K562 (cell line): ENCODE results near the gene TRABD. TPM values are rescaled to one million over a fixed set of nuclear protein-coding genes. Genes with fewer than 3 reads are reported as not detected.

Experiments
- ATAC-seq: fragments of 200-7000 bp; cut with Tn5 transposase; 3 replicates; pipeline ENCODE4 v1.9.1; 2020; ENCODE audit warnings: moderate library complexity
- BruUV-seq: library from RNA; stranded (reverse); fragments of 400-500 nt; replicated peaks from 2 replicates; lab custom pipeline; 2021; lab: Mats Ljungman, UMichigan
- CTCF ChIA-PET: fragments of 300-600 bp; formaldehyde crosslinking; extraction: SDS; loops from one replicate; lab custom pipeline; 2021; ENCODE audit warnings: low intra/inter-chr PET ratio; lab: Yijun Ruan, JAX
- POLR2A ChIA-PET: fragments of 300-600, 350-650 bp; sonication (Branson Sonifier 250); formaldehyde crosslinking; extraction: SDS; loops from one replicate; lab custom pipeline; 2021; ENCODE audit warnings: antibody characterized with exemption, inconsistent platforms; lab: Yijun Ruan, JAX
- DNase-seq, 4 experiments: peaks; one replicate each; pipeline versions ENCODE4 v3.0.0 to v3.0.0-alpha.2; 2011 to 2018; ENCODE audit warnings: low spot score in 3 of 4, mixed read lengths in 3 of 4; ENCODE audit errors: extremely low read depth in 1 of 4
- FAIRE-seq: peaks from 2 replicates; lab custom pipeline; 2011; peaks lifted over from hg19 to GRCh38; lab: Jason Lieb, UNC
- H2AFZ ChIP-seq: 2 replicates; pipeline ENCODE4 v1.6.0; 2011; ENCODE audit warnings: low read depth, low read length, control low read depth, inconsistent platforms
- H3K27ac ChIP-seq: fragments of 200-600 bp; 3 replicates; pipeline ENCODE4 v1.8.0; 2011; ENCODE audit warnings: low read depth, mild to moderate bottlenecking, control low read depth, inconsistent platforms, low read length, moderate library complexity, mixed read lengths; ENCODE audit errors: extremely low read depth
- H3K27me3 ChIP-seq, 2 experiments: fragments of 300-600 bp in 1 of 2; 2 replicates in 1 of 2; 3 replicates in 1 of 2; pipeline versions ENCODE4 v1.6.0 to v1.8.0; 2011; ENCODE audit warnings: inconsistent platforms in 2 of 2, low read length in 2 of 2, mild to moderate bottlenecking in 1 of 2, mixed read lengths in 1 of 2, moderate library complexity in 1 of 2; ENCODE audit not compliant: control insufficient read depth in 2 of 2, insufficient read depth in 2 of 2
- H3K36me3 ChIP-seq: fragments of 300-600 bp; 3 replicates; pipeline ENCODE4 v1.8.0; 2011; ENCODE audit warnings: mild to moderate bottlenecking, low read length, inconsistent platforms; ENCODE audit not compliant: control insufficient read depth, insufficient read depth
- H3K4me1 ChIP-seq, 2 experiments: fragments of 200-600 bp in 1 of 2; replicated peaks in 1 of 2; 2 replicates in 1 of 2; 3 replicates in 1 of 2; pipeline versions ENCODE4 v1.5.1 to v1.8.0; 2011; ENCODE audit warnings: inconsistent platforms in 2 of 2, low read length in 2 of 2, mild to moderate bottlenecking in 1 of 2, mixed read lengths in 1 of 2, moderate library complexity in 1 of 2; ENCODE audit not compliant: control insufficient read depth in 2 of 2, insufficient read depth in 2 of 2
- H3K4me2 ChIP-seq: 2 replicates; pipeline ENCODE4 v1.6.1; 2011; ENCODE audit warnings: low read length, control low read depth, inconsistent platforms, mixed read lengths; ENCODE audit not compliant: insufficient read depth
- H3K4me3 ChIP-seq: fragments of 200-600 bp; sonication (generic), shearing (Covaris generic); 2 replicates; pipeline ENCODE4 v1.5.1; 2016; ENCODE audit warnings: control low read depth, inconsistent platforms
- H3K79me2 ChIP-seq: fragments of 200-600 bp; 3 replicates; pipeline ENCODE4 v1.8.0; 2011; ENCODE audit warnings: low read length, inconsistent platforms; ENCODE audit not compliant: control insufficient read depth, insufficient read depth
- H3K9ac ChIP-seq, 2 experiments: 2 replicates each; pipeline versions ENCODE4 v1.6.0 to v1.6.1; 2011; ENCODE audit warnings: low read depth in 2 of 2, low read length in 2 of 2, control low read depth in 1 of 2, inconsistent platforms in 1 of 2, mild to moderate bottlenecking in 1 of 2, mixed read lengths in 1 of 2; ENCODE audit not compliant: insufficient read depth in 1 of 2
- H3K9me1 ChIP-seq: one replicate; pipeline ENCODE4 v1.6.0; 2011; ENCODE audit warnings: inconsistent platforms, mild to moderate bottlenecking, low read length, moderate library complexity; ENCODE audit not compliant: control insufficient read depth, insufficient read depth
- H3K9me3 ChIP-seq: replicated peaks from 2 replicates; pipeline ENCODE4 v1.5.1; 2011; ENCODE audit warnings: low read depth, low read length, inconsistent platforms; ENCODE audit not compliant: control insufficient read depth, insufficient read depth
- H4K20me1 ChIP-seq: replicated peaks from 2 replicates; pipeline ENCODE4 v1.6.1; 2011; ENCODE audit warnings: low read length, inconsistent platforms, mixed read lengths; ENCODE audit not compliant: control insufficient read depth, insufficient read depth
- BCOR ChIP-seq: fragments of 450-650 bp; IDR thresholded peaks from 2 replicates; pipeline ENCODE4 v1.6.1; 2016
- BRD4 ChIP-seq: fragments of 200-600 bp; sonication (generic); IDR thresholded peaks from 2 replicates; pipeline ENCODE4 v1.6.1; 2017; ENCODE audit warnings: inconsistent platforms
- CAMTA2 ChIP-seq: fragments of 250-450 bp; sonication (Bioruptor Pico); conservative IDR thresholded peaks from 2 replicates; pipeline ENCODE4 v1.5.1; 2022
- ELF1 ChIP-seq: fragments of 200-800 bp; sonication (Bioruptor generic); IDR thresholded peaks from 2 replicates; pipeline ENCODE4 v1.6.1; 2016; ENCODE audit warnings: missing genetic modification characterization, missing compliant biosample characterization
- FOXP1 ChIP-seq: sonication (generic); formaldehyde crosslinking; IDR thresholded peaks from 2 replicates; pipeline ENCODE4 v1.8.0; 2022; ENCODE audit warnings: mild to moderate bottlenecking, missing genetic modification reagents
- GABPB2 ChIP-seq: fragments of 250-450 bp; sonication (Bioruptor Pico); conservative IDR thresholded peaks from 2 replicates; pipeline ENCODE4 v1.5.1; 2021; ENCODE audit warnings: mild to moderate bottlenecking
- KDM1A ChIP-seq, 2 experiments: fragments of 450-650 bp; IDR thresholded peaks; 2 replicates each; pipeline ENCODE4 v1.6.1; 2016; ENCODE audit warnings: mild to moderate bottlenecking in 2 of 2
- MYNN ChIP-seq, 2 experiments: sonication (generic); formaldehyde crosslinking in 1 of 2; IDR thresholded peaks; 2 replicates each; pipeline versions ENCODE4 v1.5.0 to v1.6.1; 2016 to 2020; ENCODE audit warnings: antibody characterized with exemption in 1 of 2, missing genetic modification reagents in 1 of 2
- SREBF2 ChIP-seq: sonication (generic); formaldehyde crosslinking; IDR thresholded peaks from 2 replicates; pipeline ENCODE4 v1.4.0; 2020; ENCODE audit warnings: mild to moderate bottlenecking, missing genetic modification reagents
- XRCC3 ChIP-seq: fragments of 450-650 bp; IDR thresholded peaks from 2 replicates; pipeline ENCODE4 v1.6.1; 2017; ENCODE audit warnings: mild to moderate bottlenecking, moderate library complexity
- ZNF24 ChIP-seq: fragments of 450-650 bp; IDR thresholded peaks from 2 replicates; pipeline ENCODE4 v1.6.1; 2016
- ZNF695 ChIP-seq: fragments of 450-650 bp; formaldehyde crosslinking; IDR thresholded peaks from 2 replicates; pipeline ENCODE4 v1.4.0; 2020; ENCODE audit warnings: mild to moderate bottlenecking, moderate library complexity
- WGBS: fragments of 100-300 bp; shearing (Covaris generic); methylation state at CpG from one replicate; pipeline ENCODE4 v1.1.6; 2016; ENCODE audit warnings: low coverage, mixed read lengths; ENCODE audit not compliant: insufficient coverage; ENCODE audit errors: missing lambda C conversion rate; 5-methylcytosine and 5-hydroxymethylcytosine counted together
- in situ Hi-C: fragments of 300-500 bp; cut with MboI; formaldehyde crosslinking; loops from 4 replicates; pipeline ENCODE4 v1.15.0; 2018; ENCODE audit warnings: inconsistent platforms, mixed read lengths
- intact Hi-C: fragments of 100-400 bp; cut with micrococcal nuclease; formaldehyde crosslinking; loops from 2 replicates; pipeline ENCODE4 v1.14.2; 2022
- polyA plus RNA-seq, 8 experiments: library from polyadenylated mRNA; depleted of rRNA in 4 of 8; stranded (reverse) in 5 of 8; unstranded in 3 of 8; fragments of >200 nt; fragmentation: Nextera tagmentation in 2 of 8; fragmentation: Illumina TruSeq in 1 of 8; extraction: Ambion mirVana in 2 of 8; extraction: Trizol in 1 of 8; gene quantifications; 2 replicates each; pipeline versions ENCODE4 v1.2.1 to v1.2.3, GENCODE V29; 2011 to 2014; ENCODE audit warnings: inconsistent platforms in 1 of 8, missing spikeins in 1 of 8
- total RNA-seq, 7 experiments: library from RNA; depleted of rRNA in 6 of 7; stranded (reverse); fragments of >200 nt in 6 of 7; fragmentation: Illumina TruSeq in 2 of 7; extraction: Trizol in 2 of 7; gene quantifications; 2 replicates each; pipeline versions ENCODE4 v1.2.1 to v1.2.3, GENCODE V29; 2011 to 2021; ENCODE audit warnings: low replicate concordance in 1 of 7
- TF ChIP-seq, protein P1 (sequence below): fragments of 250-450 bp; sonication (Bioruptor Pico); IDR thresholded peaks from 2 replicates; pipeline ENCODE4 v1.4.0; 2020; ENCODE audit warnings: mild to moderate bottlenecking, moderate library complexity
- TF ChIP-seq, protein P2 (sequence below): fragments of 200-400 bp; formaldehyde crosslinking; IDR thresholded peaks from 2 replicates; pipeline ENCODE4 v1.6.1; 2017; ENCODE audit warnings: mild to moderate bottlenecking, low read depth, low read length, moderate library complexity
- TF ChIP-seq, protein P3 (sequence below): fragments of 250-450 bp; sonication (Bioruptor Pico); IDR thresholded peaks from 2 replicates; pipeline ENCODE4 v1.4.0; 2020; ENCODE audit warnings: mild to moderate bottlenecking, moderate library complexity, borderline replicate concordance

TRABD gene
- total and polyA plus RNA-seq, 9 of the 15 experiments (the other 6 are each of a cell fraction or from before 2014, with no cell fraction given): 0.08 to 62.9 (median 14.0) TPM

DNA sequence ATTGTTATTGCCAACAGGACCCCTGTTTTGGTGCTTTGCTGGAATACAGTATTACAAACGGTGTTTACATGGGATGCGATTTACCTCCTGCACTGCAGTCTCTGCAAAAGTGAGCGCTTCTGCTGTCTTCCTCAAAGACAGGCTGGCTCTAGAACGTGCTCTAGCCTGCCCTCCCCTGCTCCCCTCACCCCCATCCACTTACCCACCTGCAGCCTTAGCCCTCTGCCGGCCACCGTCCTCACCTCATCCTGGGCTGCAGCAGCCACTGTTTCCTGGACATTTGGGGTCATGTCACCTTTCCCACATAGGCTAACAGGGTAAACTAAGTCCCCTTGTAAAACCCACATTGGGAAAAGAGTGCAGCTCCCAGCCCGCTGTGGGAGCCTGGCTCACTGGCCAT lies 24.8 kb upstream of the TRABD start:
- Histone ChIP-seq H3K79me2 (no peaks in the 10 kb centered on the region), H3K9me3 (no peaks in the 10 kb centered on the region), H3K27ac (no peak overlapping the region), H3K4me2 (no peak overlapping the region), H3K4me3 (no peak overlapping the region), H3K9ac (no peak overlapping the region; a peak in 1 of 4 replicates), H2AFZ (no peak overlapping the region), H3K27me3 (peaks cover 6 to 15% of the 10 kb centered on the region in 2 experiments; a peak in 4 of 5 replicates), H3K36me3 (no peaks in the 10 kb centered on the region), H3K4me1 (peaks cover 0 to 13% of the 10 kb centered on the region in 2 experiments; a peak in 2 of 5 replicates), H4K20me1 (no peaks in the 10 kb centered on the region), H3K9me1 (no peaks in the 10 kb centered on the region)
- FAIRE-seq: no peak
- 56% methylated on average over 7 of the region's 7 CpGs for WGBS
- no TSS peak for BruUV-seq
- intact Hi-C loops: no loop called here
- POLR2A ChIA-PET: interaction anchor here (0.6 to 0.7 kb wide), 2 partner anchors 129 to 508 kb away, joined by 3 to 4 read pairs; no protein-coding TSS in a partner anchor
- CTCF ChIA-PET: no interaction called here
- in situ Hi-C loops: no loop called here
- DNase-seq: no peak
- no peak for TF ChIP-seq ZNF24
- TF ChIP-seq, protein P1, sequence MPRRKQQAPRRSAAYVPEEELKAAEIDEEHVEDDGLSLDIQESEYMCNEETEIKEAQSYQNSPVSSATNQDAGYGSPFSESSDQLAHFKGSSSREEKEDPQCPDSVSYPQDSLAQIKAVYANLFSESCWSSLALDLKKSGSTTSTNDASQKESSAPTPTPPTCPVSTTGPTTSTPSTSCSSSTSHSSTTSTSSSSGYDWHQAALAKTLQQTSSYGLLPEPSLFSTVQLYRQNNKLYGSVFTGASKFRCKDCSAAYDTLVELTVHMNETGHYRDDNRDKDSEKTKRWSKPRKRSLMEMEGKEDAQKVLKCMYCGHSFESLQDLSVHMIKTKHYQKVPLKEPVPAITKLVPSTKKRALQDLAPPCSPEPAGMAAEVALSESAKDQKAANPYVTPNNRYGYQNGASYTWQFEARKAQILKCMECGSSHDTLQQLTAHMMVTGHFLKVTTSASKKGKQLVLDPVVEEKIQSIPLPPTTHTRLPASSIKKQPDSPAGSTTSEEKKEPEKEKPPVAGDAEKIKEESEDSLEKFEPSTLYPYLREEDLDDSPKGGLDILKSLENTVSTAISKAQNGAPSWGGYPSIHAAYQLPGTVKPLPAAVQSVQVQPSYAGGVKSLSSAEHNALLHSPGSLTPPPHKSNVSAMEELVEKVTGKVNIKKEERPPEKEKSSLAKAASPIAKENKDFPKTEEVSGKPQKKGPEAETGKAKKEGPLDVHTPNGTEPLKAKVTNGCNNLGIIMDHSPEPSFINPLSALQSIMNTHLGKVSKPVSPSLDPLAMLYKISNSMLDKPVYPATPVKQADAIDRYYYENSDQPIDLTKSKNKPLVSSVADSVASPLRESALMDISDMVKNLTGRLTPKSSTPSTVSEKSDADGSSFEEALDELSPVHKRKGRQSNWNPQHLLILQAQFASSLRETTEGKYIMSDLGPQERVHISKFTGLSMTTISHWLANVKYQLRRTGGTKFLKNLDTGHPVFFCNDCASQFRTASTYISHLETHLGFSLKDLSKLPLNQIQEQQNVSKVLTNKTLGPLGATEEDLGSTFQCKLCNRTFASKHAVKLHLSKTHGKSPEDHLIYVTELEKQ: no peak
- TF ChIP-seq XRCC3: no peak
- no peak for TF ChIP-seq MYNN (IDR thresholded peaks at IDR 0.05)
- no peak for TF ChIP-seq MYNN (CRISPR knock-in tag; IDR thresholded peaks at IDR 0.05)
- no peak for TF ChIP-seq BCOR
- TF ChIP-seq ELF1: no peak
- TF ChIP-seq BRD4: no peak
- TF ChIP-seq GABPB2 (CRISPR knock-in tag): no peak
- no peak for TF ChIP-seq SREBF2 (CRISPR knock-in tag)
- TF ChIP-seq FOXP1: no peak
- no peak for TF ChIP-seq ZNF695 (CRISPR knock-in tag)
- TF ChIP-seq, protein P2, sequence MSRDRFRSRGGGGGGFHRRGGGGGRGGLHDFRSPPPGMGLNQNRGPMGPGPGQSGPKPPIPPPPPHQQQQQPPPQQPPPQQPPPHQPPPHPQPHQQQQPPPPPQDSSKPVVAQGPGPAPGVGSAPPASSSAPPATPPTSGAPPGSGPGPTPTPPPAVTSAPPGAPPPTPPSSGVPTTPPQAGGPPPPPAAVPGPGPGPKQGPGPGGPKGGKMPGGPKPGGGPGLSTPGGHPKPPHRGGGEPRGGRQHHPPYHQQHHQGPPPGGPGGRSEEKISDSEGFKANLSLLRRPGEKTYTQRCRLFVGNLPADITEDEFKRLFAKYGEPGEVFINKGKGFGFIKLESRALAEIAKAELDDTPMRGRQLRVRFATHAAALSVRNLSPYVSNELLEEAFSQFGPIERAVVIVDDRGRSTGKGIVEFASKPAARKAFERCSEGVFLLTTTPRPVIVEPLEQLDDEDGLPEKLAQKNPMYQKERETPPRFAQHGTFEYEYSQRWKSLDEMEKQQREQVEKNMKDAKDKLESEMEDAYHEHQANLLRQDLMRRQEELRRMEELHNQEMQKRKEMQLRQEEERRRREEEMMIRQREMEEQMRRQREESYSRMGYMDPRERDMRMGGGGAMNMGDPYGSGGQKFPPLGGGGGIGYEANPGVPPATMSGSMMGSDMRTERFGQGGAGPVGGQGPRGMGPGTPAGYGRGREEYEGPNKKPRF: no peak
- TF ChIP-seq, protein P3, sequence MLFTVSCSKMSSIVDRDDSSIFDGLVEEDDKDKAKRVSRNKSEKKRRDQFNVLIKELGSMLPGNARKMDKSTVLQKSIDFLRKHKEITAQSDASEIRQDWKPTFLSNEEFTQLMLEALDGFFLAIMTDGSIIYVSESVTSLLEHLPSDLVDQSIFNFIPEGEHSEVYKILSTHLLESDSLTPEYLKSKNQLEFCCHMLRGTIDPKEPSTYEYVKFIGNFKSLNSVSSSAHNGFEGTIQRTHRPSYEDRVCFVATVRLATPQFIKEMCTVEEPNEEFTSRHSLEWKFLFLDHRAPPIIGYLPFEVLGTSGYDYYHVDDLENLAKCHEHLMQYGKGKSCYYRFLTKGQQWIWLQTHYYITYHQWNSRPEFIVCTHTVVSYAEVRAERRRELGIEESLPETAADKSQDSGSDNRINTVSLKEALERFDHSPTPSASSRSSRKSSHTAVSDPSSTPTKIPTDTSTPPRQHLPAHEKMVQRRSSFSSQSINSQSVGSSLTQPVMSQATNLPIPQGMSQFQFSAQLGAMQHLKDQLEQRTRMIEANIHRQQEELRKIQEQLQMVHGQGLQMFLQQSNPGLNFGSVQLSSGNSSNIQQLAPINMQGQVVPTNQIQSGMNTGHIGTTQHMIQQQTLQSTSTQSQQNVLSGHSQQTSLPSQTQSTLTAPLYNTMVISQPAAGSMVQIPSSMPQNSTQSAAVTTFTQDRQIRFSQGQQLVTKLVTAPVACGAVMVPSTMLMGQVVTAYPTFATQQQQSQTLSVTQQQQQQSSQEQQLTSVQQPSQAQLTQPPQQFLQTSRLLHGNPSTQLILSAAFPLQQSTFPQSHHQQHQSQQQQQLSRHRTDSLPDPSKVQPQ (CRISPR knock-in tag): no peak
- TF ChIP-seq CAMTA2: no peak
- TF ChIP-seq KDM1A (IDR thresholded peaks at IDR 0.05): no peak
- ATAC-seq: no peak
